Choroid plexus epithelial cell (primary cell): ENCODE data around the gene STT3B.

ENCODE experiments used
- DNase-seq: peaks from one replicate; pipeline ENCODE4 v3.0.0-alpha.2; 2010; ENCODE audit warnings: low read depth
- H3K4me3 ChIP-seq: 2 replicates; pipeline ENCODE4 v1.5.1; 2011; ENCODE audit warnings: low read depth, mild to moderate bottlenecking, control low read depth, low read length, moderate library complexity
- CTCF ChIP-seq: conservative IDR thresholded peaks from 2 replicates; pipeline ENCODE4 v1.5.1; 2011; ENCODE audit warnings: low read depth, mild to moderate bottlenecking, control low read depth, inconsistent platforms, low read length, moderate library complexity

The STT3B gene

DNA sequence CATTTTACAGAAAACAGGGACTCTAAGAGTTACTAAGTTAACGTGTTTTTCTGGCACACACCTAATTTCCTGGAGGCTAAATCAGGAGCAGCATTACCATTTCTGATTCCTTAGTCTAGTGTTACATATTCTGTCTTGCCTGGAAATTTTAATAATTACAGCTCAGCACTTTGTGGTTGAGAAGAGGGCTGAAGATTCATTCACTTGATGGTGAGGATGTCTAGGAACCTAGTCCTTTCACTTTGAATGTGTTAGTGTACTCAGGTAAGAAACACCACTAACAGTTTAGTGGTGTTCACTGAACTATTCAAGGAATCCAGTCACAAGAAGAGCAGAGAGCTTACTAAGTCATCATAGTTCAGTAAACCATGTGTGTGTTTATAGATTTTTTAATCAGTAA, 102.8 kb downstream of the STT3B start:
- no peak overlapping the region for H3K4me3 ChIP-seq
- DNase-seq: peak; percentile 16
- no peak for TF ChIP-seq CTCF

GRCh38 chr3:31636049-31636448, 103.3 kb downstream of the STT3B start:
- H3K4me3 ChIP-seq: no peak overlapping the region
- no peak for DNase-seq
- no peak for TF ChIP-seq CTCF

GRCh38 chr3:31636694-31637442, 104.1 kb downstream of the STT3B start:
- peak; percentile 10 for DNase-seq
- no peak for TF ChIP-seq CTCF
- no peak overlapping the region for H3K4me3 ChIP-seq

DNA sequence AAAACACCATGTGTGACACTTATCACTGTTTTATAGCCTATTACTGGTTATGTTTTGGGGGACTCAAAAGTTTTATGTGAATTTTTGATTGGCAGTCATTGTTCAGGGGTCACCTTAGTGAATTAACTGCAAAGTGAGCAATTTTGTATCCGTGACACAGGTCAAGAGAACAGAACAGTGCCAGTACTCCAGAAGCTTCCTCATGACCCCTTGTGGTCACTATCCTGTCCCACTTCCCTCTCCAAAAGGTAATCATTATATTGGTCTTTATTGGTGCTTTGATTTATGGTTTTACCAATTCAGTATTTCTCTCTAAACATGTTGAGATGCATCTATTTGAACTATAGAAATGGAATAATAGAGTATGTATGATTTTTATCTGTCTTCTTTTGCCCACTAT, 107.1 kb downstream of the STT3B start:
- no peak for TF ChIP-seq CTCF
- H3K4me3 ChIP-seq: no peak overlapping the region
- no peak for DNase-seq

DNA sequence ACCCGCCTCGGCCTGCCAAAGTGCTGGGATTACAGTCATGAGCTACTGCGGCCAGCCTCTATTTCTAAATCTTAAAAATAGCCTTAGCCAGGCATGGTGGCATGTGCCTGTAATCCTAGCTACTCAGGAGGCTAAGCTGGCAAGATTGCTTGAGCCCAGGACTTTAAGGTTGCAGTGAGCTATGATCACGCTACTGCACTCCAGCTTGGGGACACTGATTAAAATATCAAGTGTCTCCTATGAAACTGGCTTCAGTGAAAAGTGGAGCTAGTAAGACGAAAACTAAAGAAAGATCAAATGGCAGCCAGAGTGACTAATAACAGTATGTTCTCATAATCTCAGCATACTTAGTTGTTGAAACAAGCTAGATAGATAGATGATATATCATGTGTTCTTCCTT, 112.5 kb downstream of the STT3B start:
- no peak overlapping the region for H3K4me3 ChIP-seq
- peak; percentile 7 for DNase-seq
- no peak for TF ChIP-seq CTCF

DNA sequence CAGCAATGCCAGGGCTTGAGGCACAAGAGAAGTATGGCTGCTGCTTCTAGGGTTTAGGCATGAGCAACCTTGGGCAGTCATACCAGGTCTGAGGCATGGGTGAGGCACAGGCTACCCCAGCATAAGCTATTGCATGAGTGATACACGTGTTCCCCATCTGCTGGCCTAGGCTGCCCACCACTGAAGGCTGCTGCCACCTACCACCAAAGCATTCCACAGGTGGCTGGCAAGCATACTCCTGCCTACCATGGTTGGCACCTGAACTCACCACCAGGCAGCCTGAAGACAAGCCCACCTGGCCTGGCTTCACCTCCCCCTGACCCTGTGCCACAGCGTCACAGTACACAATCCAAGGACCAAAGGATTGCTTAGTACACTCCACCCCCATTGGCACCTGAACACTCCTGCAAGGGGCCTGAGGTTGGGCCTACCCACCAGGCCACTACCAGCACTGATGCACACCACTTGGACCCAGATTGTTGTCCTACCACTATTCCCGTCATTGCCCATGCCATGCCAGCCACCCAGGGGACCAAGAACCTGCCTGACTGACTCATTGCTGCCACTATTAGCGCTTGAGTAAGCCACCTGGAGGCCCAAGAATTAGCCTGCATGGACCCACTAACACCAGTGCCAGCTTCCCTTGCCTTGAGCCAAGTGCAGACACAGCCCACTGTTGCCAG, 115.7 kb downstream of the STT3B start:
- no peak for TF ChIP-seq CTCF
- no peak overlapping the region for H3K4me3 ChIP-seq
- DNase-seq: no peak

GRCh38 chr3:31652296-31652695, 119.6 kb downstream of the STT3B start:
- no peak for TF ChIP-seq CTCF
- DNase-seq: no peak

More at GRCh38 chr3:31652296-31652695, 119.6 kb downstream of the STT3B start:
- H3K4me3 ChIP-seq: no peak overlapping the region
